Erythroblast (primary cell): Measurements from ENCODE around the gene PRR23E.

Source experiments
- DNase-seq, 2 experiments: peaks; one replicate each; lab custom pipeline; 2025; lab: John Stamatoyannopoulos, UW
- GATA1 ChIP-seq: IDR thresholded peaks from 2 replicates; pipeline ENCODE4 v1.6.1; 2011; ENCODE audit warnings: low read depth, mild to moderate bottlenecking, control low read depth, low read length, moderate library complexity
- POLR2A ChIP-seq: IDR thresholded peaks from 2 replicates; pipeline ENCODE4 v1.6.1; 2011; ENCODE audit warnings: mild to moderate bottlenecking, low read length

The PRR23E gene

GRCh38 chr3:127183931-127184869, 8.7 kb upstream of the PRR23E start:
- no peak for TF ChIP-seq POLR2A
- no peak for TF ChIP-seq GATA1
- no peak for DNase-seq

GRCh38 chr3:127184870-127185216, 8.1 kb upstream of the PRR23E start:
- no peak for DNase-seq
- TF ChIP-seq GATA1 (no peak), POLR2A (no peak)

- no peak for TF ChIP-seq POLR2A
- no peak for TF ChIP-seq GATA1
- no peak for DNase-seq
Observed at GRCh38 chr3:127185268-127185667, 7.7 kb upstream of the PRR23E start.

DNA sequence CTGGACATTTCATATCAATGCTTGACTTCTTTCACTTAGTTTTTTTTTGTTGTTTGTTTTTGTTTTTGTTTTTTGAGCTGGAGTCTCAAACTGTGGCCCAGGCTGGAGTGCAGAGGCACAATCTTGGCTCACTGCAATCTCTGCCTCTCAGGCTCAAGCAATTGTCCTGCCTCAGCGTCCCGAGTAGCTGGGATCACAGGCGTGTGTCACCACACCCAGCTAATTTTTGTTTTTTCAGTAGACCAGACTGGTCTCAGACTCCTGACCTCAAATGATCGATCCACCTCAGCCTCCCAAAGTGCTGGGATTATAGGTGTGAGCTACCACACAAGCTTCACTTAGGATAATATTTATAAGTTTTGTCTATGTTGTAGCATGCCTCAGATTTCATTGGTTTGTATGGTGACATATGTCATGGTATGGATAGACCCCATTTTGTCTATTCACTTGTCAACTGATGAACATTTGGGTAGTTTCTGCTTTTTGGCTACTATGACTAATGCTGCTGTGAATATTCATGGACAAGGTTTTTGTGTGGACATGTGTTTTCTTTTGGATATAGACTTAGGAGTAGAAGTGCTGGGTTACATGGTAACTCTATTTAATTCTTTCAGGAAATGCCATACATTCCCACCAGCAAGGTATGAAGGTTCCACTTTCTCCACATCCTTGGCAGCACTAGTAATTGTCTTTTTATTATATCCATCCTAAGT, 6.8 kb upstream of the PRR23E start:
- TF ChIP-seq POLR2A = no peak
- TF ChIP-seq GATA1 = no peak
- DNase-seq = no peak

DNA sequence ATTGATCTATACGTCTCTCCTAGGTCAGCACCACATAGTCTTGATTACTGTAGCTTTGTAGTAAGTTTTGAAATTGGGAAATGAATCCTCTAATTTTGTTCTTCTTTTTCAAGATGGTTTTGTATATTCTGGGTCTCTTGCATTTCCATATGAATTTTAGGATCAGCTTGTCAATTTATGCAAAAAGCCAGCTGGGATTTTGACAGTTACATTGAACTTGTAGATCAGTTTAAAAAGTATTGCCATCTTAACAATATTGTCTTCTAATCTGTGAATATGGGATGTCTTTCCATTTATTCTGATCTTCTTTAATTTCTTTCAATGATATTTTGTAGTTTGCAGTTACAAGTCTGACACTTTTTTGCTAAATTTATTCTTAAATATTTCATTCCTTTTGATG, 5.6 kb upstream of the PRR23E start:
- no peak for DNase-seq
- TF ChIP-seq GATA1 = no peak
- TF ChIP-seq POLR2A = no peak

DNA sequence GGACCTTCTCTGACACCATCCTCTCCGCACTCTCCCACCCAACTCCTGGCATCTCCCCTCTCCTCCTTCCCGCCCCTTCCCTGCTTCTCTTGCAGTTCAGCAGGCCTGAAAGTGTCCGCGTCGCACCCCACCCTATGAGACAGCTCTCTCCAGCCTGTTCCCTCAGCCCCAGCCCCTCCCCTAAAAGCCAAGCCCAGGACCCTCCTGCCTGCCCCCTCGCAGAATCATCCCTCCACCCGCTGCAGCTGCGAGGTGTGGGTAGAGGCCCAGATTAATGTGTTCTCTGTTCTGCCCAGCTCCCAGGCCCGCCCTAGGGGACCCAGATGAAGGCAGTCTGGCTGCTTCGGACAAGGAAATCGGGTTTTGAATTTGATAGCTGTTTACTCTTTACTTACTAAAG, 410 bp downstream of the PRR23E start:
- DNase-seq = no peak
- no peak for TF ChIP-seq POLR2A

- DNase-seq = no peak
- TF ChIP-seq GATA1 (no peak), POLR2A (no peak)
Observed at GRCh38 chr3:127193775-127194174, 844 bp downstream of the PRR23E start.

- TF ChIP-seq GATA1 (no peak), POLR2A (no peak)
- DNase-seq = no peak
Observed at GRCh38 chr3:127194601-127195187, 1.8 kb downstream of the PRR23E start.

- TF ChIP-seq GATA1 (no peak), POLR2A (no peak)
- DNase-seq = no peak
Observed at GRCh38 chr3:127195417-127195816, 2.5 kb downstream of the PRR23E start.

DNA sequence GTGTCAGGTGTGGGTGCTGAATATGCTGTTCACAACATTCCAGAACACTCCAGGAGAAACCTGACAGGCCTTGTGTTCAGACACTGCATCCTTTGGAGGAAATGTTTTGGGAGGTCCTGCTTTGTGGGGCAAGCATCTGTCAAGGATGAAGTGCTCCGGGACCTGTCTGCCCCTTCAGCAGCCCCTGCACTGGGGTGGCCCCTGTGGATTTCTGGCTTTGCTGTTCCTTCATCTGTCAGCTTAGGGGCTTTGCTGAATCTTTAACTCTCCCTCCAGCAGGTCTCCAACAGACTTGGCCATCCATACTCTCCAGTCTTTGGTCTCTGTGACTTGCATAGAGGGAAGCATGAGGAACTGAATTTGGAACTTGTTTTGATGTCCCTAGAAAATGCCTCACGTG, 3.1 kb downstream of the PRR23E start:
- DNase-seq = no peak
- TF ChIP-seq POLR2A (no peak), GATA1 (no peak)

DNA sequence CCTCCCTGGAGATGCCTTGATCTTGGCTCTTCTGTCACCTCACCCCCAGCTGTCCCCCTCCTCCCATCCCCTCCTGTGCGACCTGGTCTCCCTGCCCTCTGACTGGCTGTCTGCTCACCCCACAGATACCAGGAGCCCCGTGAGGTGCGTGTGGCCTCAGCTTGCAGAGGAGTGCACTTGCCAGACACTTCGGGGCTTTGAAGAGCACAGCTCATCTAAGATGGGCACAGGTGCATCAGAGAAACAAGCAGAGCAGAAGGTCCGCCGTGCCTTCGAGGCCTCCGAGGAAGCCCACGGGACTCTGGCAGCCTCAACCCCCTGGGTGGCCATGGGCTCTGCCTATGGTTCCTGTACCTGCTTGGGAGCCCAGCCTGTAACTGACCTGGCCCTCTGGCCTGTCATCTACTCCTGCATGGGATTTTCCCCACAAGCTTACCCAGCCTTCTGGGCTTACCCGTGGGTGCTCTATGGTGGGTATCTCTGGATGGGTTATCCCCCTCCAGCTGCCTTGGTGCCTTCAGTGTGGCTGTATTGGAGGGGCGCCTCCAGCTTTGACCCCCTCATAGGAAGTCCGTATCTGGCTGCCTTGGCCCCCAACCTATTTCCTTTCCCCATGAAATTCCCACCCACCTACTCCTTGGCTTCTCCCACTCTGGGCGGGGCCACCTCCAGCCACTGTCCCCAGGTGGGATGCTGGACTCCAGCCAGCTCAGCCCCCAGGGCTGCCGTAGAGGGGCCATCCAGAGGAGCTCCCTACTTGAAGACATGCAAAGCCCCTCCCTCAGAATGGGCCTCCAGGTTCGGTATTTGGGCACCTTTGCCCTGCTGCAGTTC, 3.8 kb downstream of the PRR23E start:
- TF ChIP-seq POLR2A (no peak), GATA1 (no peak)
- DNase-seq = no peak

GRCh38 chr3:127197300-127198189, 4.6 kb downstream of the PRR23E start:
- TF ChIP-seq GATA1 = no peak
- no peak for TF ChIP-seq POLR2A
- DNase-seq = no peak
